HCT116 (cell line): ENCODE results near the gene ZNF358. TPM values are rescaled to one million over a fixed set of nuclear protein-coding genes. Genes with fewer than 3 reads are reported as not detected.

Experiments
- ATAC-seq: fragments of 200-7000 bp; cut with Tn5 transposase; 2 replicates; pipeline ENCODE4 v1.9.1; 2020; ENCODE audit warnings: mild to moderate bottlenecking, moderate library complexity
- BruUV-seq: library from RNA; stranded (reverse); fragments of 400-500 nt; replicated peaks from 2 replicates; lab custom pipeline; 2021; lab: Mats Ljungman, UMichigan
- CTCF ChIA-PET: fragments of 300-600 bp; sonication (Branson Sonifier 250); formaldehyde crosslinking; loops from one replicate; lab custom pipeline; 2021; ENCODE audit warnings: antibody characterized with exemption; lab: Charles Lee
- POLR2A ChIA-PET: fragments of 300-600, 350-600 bp; sonication (Branson Sonifier 250); formaldehyde crosslinking; loops from one replicate; lab custom pipeline; 2021; ENCODE audit warnings: antibody characterized with exemption; lab: Charles Lee
- RAD21 ChIA-PET, 2 experiments: fragments of 300-600 bp; sonication (Branson Sonifier 250); formaldehyde crosslinking; loops; one replicate each; lab custom pipeline; 2023; ENCODE audit warnings: low total read pairs in 2 of 2; ENCODE audit not compliant: uncharacterized antibody in 2 of 2, unreplicated experiment in 2 of 2, low non-redundant PET in 1 of 2; lab: Charles Lee
- DNase-seq: peaks from one replicate; pipeline ENCODE4 v3.0.0-alpha.2; 2010; ENCODE audit warnings: low read depth, low spot score
- H2AFZ ChIP-seq: fragments of 200-600 bp; shearing (Covaris generic), sonication (generic); 2 replicates; pipeline ENCODE4 v1.6.1; 2017; ENCODE audit warnings: low read depth, mixed run types, mixed read lengths, antibody characterized with exemption, low read length; ENCODE audit not compliant: poor library complexity, severe bottlenecking
- H3K27ac ChIP-seq: 2 replicates; pipeline ENCODE4 v1.5.1; 2012; ENCODE audit warnings: low read depth, low read length
- H3K27me3 ChIP-seq: fragments of 200-600 bp; sonication (generic); 2 replicates; pipeline ENCODE4 v1.6.1; 2016; ENCODE audit warnings: mixed run types, low read length, mixed read lengths; ENCODE audit not compliant: insufficient read depth
- H3K36me3 ChIP-seq, 2 experiments: fragments of 200-500 bp in 1 of 2; fragments of 200-600 bp in 1 of 2; sonication (Bioruptor generic) in 1 of 2; sonication (generic) in 1 of 2; 2 replicates each; pipeline versions ENCODE4 v1.5.1 to v1.6.1; 2014 to 2016; ENCODE audit warnings: low read length in 2 of 2, inconsistent platforms in 1 of 2, mixed read lengths in 1 of 2, mixed run types in 1 of 2; ENCODE audit not compliant: insufficient read depth in 2 of 2, control insufficient read depth in 1 of 2
- H3K4me1 ChIP-seq, 2 experiments: fragments of 200-600 bp in 1 of 2; sonication (generic) in 1 of 2; 2 replicates each; pipeline versions ENCODE4 v1.5.1 to v1.6.1; 2012 to 2017; ENCODE audit warnings: low read length in 2 of 2, inconsistent platforms in 1 of 2, mild to moderate bottlenecking in 1 of 2, mixed read lengths in 1 of 2, mixed run types in 1 of 2, moderate library complexity in 1 of 2; ENCODE audit not compliant: insufficient read depth in 2 of 2, control insufficient read depth in 1 of 2
- H3K4me2 ChIP-seq: fragments of 200-600 bp; sonication (generic); 2 replicates; pipeline ENCODE4 v1.6.1; 2017; ENCODE audit warnings: mixed run types, low read length, mixed read lengths
- H3K4me3 ChIP-seq, 2 experiments: fragments of 200-600 bp in 1 of 2; sonication (generic) in 1 of 2; replicated peaks in 1 of 2; 2 replicates each; pipeline ENCODE4 v1.5.1; 2011 to 2016; ENCODE audit warnings: low read length in 2 of 2, control low read depth in 1 of 2, low read depth in 1 of 2, mild to moderate bottlenecking in 1 of 2, mixed read lengths in 1 of 2, mixed run types in 1 of 2
- H3K79me2 ChIP-seq: fragments of 200-600 bp; sonication (generic); 2 replicates; pipeline ENCODE4 v1.6.1; 2017; ENCODE audit warnings: mild to moderate bottlenecking, mixed run types, low read length, moderate library complexity, mixed read lengths; ENCODE audit not compliant: insufficient read depth
- H3K9ac ChIP-seq: fragments of 200-600 bp; sonication (generic); 2 replicates; pipeline ENCODE4 v1.6.1; 2016; ENCODE audit warnings: low read length, mixed read lengths
- H3K9me2 ChIP-seq: fragments of 200-600 bp; sonication (generic), shearing (Covaris generic); 2 replicates; pipeline ENCODE4 v1.6.1; 2017; ENCODE audit warnings: mixed run types, mild to moderate bottlenecking, moderate library complexity; ENCODE audit not compliant: insufficient read depth
- H3K9me3 ChIP-seq, 2 experiments: fragments of 200-500 bp in 1 of 2; fragments of 200-600 bp in 1 of 2; sonication (Bioruptor generic) in 1 of 2; sonication (generic) in 1 of 2; 2 replicates each; pipeline ENCODE4 v1.6.1; 2014 to 2017; ENCODE audit warnings: low read length in 2 of 2, mixed read lengths in 2 of 2, inconsistent platforms in 1 of 2, low read depth in 1 of 2, mild to moderate bottlenecking in 1 of 2, mixed run types in 1 of 2, moderate library complexity in 1 of 2; ENCODE audit not compliant: control insufficient read depth in 1 of 2, insufficient read depth in 1 of 2
- H4K20me1 ChIP-seq: fragments of 200-600 bp; sonication (generic), shearing (Covaris generic); 2 replicates; pipeline ENCODE4 v1.6.1; 2017; ENCODE audit warnings: mixed run types, mild to moderate bottlenecking, moderate library complexity; ENCODE audit not compliant: insufficient read depth
- EGR1 ChIP-seq: IDR thresholded peaks from 2 replicates; pipeline ENCODE4 v1.6.1; 2012; ENCODE audit warnings: low read depth
- EZH2 ChIP-seq: fragments of 200-600 bp; sonication (generic); IDR thresholded peaks from 2 replicates; pipeline ENCODE4 v1.6.1; 2017; ENCODE audit warnings: antibody characterized with exemption, mixed run types
- EZH2phosphoT487 ChIP-seq: fragments of 200-600 bp; IDR thresholded peaks from 2 replicates; pipeline ENCODE4 v1.6.1; 2018; ENCODE audit warnings: antibody characterized with exemption, borderline replicate concordance
- FOSL1 ChIP-seq: IDR thresholded peaks from 2 replicates; pipeline ENCODE4 v1.6.1; 2012; ENCODE audit warnings: low read depth
- JUND ChIP-seq: IDR thresholded peaks from 2 replicates; pipeline ENCODE4 v1.6.1; 2012
- POLR2A ChIP-seq: IDR thresholded peaks from 2 replicates; pipeline ENCODE4 v1.7.0; 2011; ENCODE audit warnings: borderline replicate concordance; ENCODE audit not compliant: insufficient read depth, insufficient read length; ENCODE audit errors: extremely low read depth
- SRF ChIP-seq: IDR thresholded peaks from 2 replicates; pipeline ENCODE4 v1.6.1; 2012; ENCODE audit warnings: low read depth
- TCF7L2 ChIP-seq: IDR thresholded peaks from 2 replicates; pipeline ENCODE4 v1.7.0; 2011; ENCODE audit warnings: borderline replicate concordance, inconsistent platforms; ENCODE audit not compliant: insufficient read depth, insufficient read length; ENCODE audit errors: extremely low read depth
- YY1 ChIP-seq: IDR thresholded peaks from 2 replicates; pipeline ENCODE4 v1.6.1; 2011; ENCODE audit warnings: low read length, low read depth, moderate library complexity, mild to moderate bottlenecking; ENCODE audit not compliant: insufficient replicate concordance; ENCODE audit errors: extremely low read depth
- ZNF274 ChIP-seq: fragments of 200-500 bp; sonication (Bioruptor generic); IDR thresholded peaks from 2 replicates; pipeline ENCODE4 v1.6.1; 2014; ENCODE audit warnings: mild to moderate bottlenecking, low read depth, low read length, inconsistent platforms
- intact Hi-C: fragments of 100-400 bp; cut with micrococcal nuclease; formaldehyde crosslinking; loops from 2 replicates; pipeline ENCODE4 v1.10.0; 2022
- total RNA-seq: library from RNA; stranded (reverse); gene quantifications from one replicate; pipeline ENCODE4 v1.2.1, GENCODE V29; 2021; ENCODE audit not compliant: unreplicated experiment
- TF ChIP-seq, protein P1 (sequence below), 3 experiments: fragments of 200-600 bp in 1 of 3; sonication (generic) in 1 of 3; IDR thresholded peaks in 2 of 3; conservative IDR thresholded peaks in 1 of 3; 2 replicates each; pipeline ENCODE4 v1.5.1; 2012 to 2017; ENCODE audit warnings: low read depth in 2 of 3, low read length in 2 of 3, antibody characterized with exemption in 1 of 3, borderline replicate concordance in 1 of 3, control low read depth in 1 of 3, mild to moderate bottlenecking in 1 of 3, mixed read lengths in 1 of 3, mixed run types in 1 of 3, moderate library complexity in 1 of 3; ENCODE audit not compliant: insufficient read depth in 1 of 3
- TF ChIP-seq, protein P2 (sequence below): IDR thresholded peaks from 2 replicates; pipeline ENCODE4 v1.6.1; 2011; ENCODE audit warnings: mild to moderate bottlenecking, low read length, moderate library complexity; ENCODE audit not compliant: insufficient replicate concordance; ENCODE audit errors: extremely low read depth
- TF ChIP-seq, protein P3 (sequence below): IDR thresholded peaks from 2 replicates; pipeline ENCODE4 v1.6.1; 2012

ZNF358 gene
- total RNA-seq, 1 experiment from 2014 or later: 20.7 TPM

DNA sequence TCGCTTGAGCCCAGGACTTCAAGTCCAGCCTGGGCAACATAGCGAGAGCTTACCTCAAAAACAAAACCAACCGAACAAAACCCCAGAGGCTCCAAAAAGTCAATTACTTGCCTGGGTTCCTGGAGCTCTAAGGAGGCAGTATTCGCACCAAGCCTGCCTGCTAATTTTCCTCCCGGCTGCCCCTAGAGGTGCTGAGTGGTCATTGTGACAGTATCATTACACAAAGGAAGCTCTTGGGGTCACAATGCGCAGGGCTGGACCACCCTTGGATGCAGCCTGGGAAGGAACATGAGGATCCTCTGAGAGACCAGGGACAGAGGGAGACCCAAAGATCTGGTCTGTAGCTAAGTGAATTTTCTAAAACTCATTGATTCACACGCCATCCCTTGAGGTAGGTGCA, 18.6 kb upstream of the ZNF358 start:
- DNase-seq: no peak
- RAD21 ChIA-PET: interaction anchor here in 1 of 2 experiments (0.5 kb wide), 1 partner anchor 26 kb away, joined by 4 read pairs; no protein-coding TSS in a partner anchor
- Histone ChIP-seq H3K9me3 (no peaks in the 10 kb centered on the region), H3K4me2 (no peak overlapping the region), H3K4me1 (peaks cover 5 to 22% of the 10 kb centered on the region in 2 experiments), H2AFZ (no peak overlapping the region), H3K9me2 (no peaks in the 10 kb centered on the region), H3K79me2 (no peaks in the 10 kb centered on the region), H3K27me3 (no peaks in the 10 kb centered on the region), H3K27ac (no peak overlapping the region), H3K4me3 (no peak overlapping the region), H4K20me1 (no peaks in the 10 kb centered on the region), H3K9ac (no peak overlapping the region), H3K36me3 (no peaks in the 10 kb centered on the region)
- POLR2A ChIA-PET: interaction anchor here (0.6 kb wide), 1 partner anchor 403 kb away, joined by 3 read pairs; no protein-coding TSS in a partner anchor
- TF ChIP-seq SRF: no peak
- TF ChIP-seq JUND: no peak
- TF ChIP-seq, protein P1, sequence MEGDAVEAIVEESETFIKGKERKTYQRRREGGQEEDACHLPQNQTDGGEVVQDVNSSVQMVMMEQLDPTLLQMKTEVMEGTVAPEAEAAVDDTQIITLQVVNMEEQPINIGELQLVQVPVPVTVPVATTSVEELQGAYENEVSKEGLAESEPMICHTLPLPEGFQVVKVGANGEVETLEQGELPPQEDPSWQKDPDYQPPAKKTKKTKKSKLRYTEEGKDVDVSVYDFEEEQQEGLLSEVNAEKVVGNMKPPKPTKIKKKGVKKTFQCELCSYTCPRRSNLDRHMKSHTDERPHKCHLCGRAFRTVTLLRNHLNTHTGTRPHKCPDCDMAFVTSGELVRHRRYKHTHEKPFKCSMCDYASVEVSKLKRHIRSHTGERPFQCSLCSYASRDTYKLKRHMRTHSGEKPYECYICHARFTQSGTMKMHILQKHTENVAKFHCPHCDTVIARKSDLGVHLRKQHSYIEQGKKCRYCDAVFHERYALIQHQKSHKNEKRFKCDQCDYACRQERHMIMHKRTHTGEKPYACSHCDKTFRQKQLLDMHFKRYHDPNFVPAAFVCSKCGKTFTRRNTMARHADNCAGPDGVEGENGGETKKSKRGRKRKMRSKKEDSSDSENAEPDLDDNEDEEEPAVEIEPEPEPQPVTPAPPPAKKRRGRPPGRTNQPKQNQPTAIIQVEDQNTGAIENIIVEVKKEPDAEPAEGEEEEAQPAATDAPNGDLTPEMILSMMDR (IDR thresholded peaks at IDR 0.05 in 2 of 3, conservative IDR thresholded peaks at IDR 0.05 in 1 of 3; ENCODE audit: borderline replicate concordance in 1 of 3, insufficient read depth in 1 of 3, low read depth in 2 of 3, low read length in 2 of 3): peak in 2 of 3 experiments; percentile 56 to 64; a peak in 4 of 6 replicates
- BruUV-seq: no TSS peak
- intact Hi-C loops: loop anchor here (5.0 kb wide), 1 partner anchor 105 kb away; no protein-coding TSS in a partner anchor
- CTCF ChIA-PET: interaction anchor here (1.1 to 1.4 kb wide), 2 partner anchors 10 to 71 kb away, joined by 4 to 10 read pairs; no protein-coding TSS in a partner anchor
- peak; percentile 71 for ATAC-seq

DNA sequence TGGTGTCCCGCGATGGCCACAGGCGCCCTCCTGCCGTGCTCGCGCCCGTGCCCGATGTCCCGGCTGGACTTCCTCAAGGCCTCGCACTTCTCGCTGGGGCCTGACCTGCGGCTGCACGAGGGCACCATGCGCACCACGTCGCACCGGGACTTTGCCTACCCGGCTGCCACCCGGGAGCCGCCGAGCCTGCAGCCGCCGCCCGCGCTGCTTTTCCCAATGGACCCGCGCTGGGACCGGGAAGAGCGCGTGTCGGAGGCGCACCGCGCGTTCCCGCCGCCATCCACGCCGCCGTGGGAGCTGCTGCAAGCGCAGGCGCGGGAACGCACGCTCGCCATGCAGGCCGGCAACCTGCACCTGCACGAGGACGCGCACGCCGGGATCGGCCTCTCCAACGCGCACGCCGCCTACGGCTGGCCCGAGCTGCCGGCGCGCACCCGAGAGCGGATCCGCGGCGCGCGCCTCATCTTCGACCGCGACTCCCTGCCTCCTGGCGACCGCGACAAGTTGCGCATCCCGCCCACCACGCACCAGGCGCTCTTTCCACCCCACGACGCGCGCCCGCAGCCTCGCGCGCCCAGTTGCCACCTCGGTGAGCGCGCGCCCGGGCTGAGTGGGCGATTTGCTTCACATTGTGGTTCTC, 15.0 kb upstream of the ZNF358 start:
- H3K9me3 ChIP-seq: no peaks in the 10 kb centered on the region
- H3K9me2 ChIP-seq: no peaks in the 10 kb centered on the region
- intact Hi-C loops: no loop called here
- H3K9ac ChIP-seq: peak overlapping the region; percentile 41
- RAD21 ChIA-PET: no interaction called here
- peak overlapping the region; percentile 75 for H3K4me2 ChIP-seq
- POLR2A ChIA-PET: no interaction called here
- no peaks in the 10 kb centered on the region for H3K36me3 ChIP-seq
- peak overlapping the region; percentile 26 to 43 for H3K4me3 ChIP-seq
- H3K4me1 ChIP-seq: peaks cover 11 to 24% of the 10 kb centered on the region in 2 experiments
- peak overlapping the region; percentile 35 for H2AFZ ChIP-seq
- CTCF ChIA-PET: interaction anchor here (1.0 kb wide), 1 partner anchor 147 kb away, joined by 4 read pairs; no protein-coding TSS in a partner anchor
- ATAC-seq (peak; percentile 84), DNase-seq (peak; percentile 78)
- no peaks in the 10 kb centered on the region for H3K27me3 ChIP-seq
- H3K27ac ChIP-seq: peak overlapping the region; percentile 30; the same call in 1 of the 2 replicates
- no peaks in the 10 kb centered on the region for H4K20me1 ChIP-seq
- no peaks in the 10 kb centered on the region for H3K79me2 ChIP-seq
- no TSS peak for BruUV-seq
- no peak for TF ChIP-seq YY1
- peak; percentile 10 for TF ChIP-seq TCF7L2
- TF ChIP-seq JUND: no peak
- TF ChIP-seq FOSL1: no peak
- TF ChIP-seq EGR1: no peak
- no peak for TF ChIP-seq SRF
- TF ChIP-seq, protein P2, sequence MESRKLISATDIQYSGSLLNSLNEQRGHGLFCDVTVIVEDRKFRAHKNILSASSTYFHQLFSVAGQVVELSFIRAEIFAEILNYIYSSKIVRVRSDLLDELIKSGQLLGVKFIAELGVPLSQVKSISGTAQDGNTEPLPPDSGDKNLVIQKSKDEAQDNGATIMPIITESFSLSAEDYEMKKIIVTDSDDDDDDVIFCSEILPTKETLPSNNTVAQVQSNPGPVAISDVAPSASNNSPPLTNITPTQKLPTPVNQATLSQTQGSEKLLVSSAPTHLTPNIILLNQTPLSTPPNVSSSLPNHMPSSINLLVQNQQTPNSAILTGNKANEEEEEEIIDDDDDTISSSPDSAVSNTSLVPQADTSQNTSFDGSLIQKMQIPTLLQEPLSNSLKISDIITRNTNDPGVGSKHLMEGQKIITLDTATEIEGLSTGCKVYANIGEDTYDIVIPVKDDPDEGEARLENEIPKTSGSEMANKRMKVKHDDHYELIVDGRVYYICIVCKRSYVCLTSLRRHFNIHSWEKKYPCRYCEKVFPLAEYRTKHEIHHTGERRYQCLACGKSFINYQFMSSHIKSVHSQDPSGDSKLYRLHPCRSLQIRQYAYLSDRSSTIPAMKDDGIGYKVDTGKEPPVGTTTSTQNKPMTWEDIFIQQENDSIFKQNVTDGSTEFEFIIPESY: no peak
- TF ChIP-seq, protein P3, sequence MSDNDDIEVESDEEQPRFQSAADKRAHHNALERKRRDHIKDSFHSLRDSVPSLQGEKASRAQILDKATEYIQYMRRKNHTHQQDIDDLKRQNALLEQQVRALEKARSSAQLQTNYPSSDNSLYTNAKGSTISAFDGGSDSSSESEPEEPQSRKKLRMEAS: peak; percentile 89
- TF ChIP-seq POLR2A: peak; percentile 67
- TF ChIP-seq EZH2: no peak
- TF ChIP-seq EZH2phosphoT487: no peak
- TF ChIP-seq ZNF274: no peak
